Uterus (tissue), 4 donors: ENCODE measurements around the gene TRIM44. TPM values are rescaled to one million over a fixed set of nuclear protein-coding genes. Genes with fewer than 3 reads are reported as not detected.

Experiments used
- DNase-seq, 2 donors: peaks; one replicate each; pipeline ENCODE4 v3.0.0-alpha.2; 2019 to 2020
- H3K27ac ChIP-seq, 2 donors: fragments of 200-600 bp; sonication (generic); 1 replicate in 1 of 2; 2 replicates in 1 of 2; pipeline ENCODE4 v1.5.1; 2016 to 2018
- H3K27me3 ChIP-seq, 2 donors: fragments of 200-600 bp; sonication (generic); one replicate each; pipeline ENCODE4 v1.5.1; 2018 to 2019; ENCODE audit warnings: control low read depth in 1 of 2
- H3K36me3 ChIP-seq, 2 donors: fragments of 200-600 bp; sonication (generic); one replicate each; pipeline ENCODE4 v1.5.1; 2019; ENCODE audit warnings: control low read depth in 1 of 2
- H3K4me1 ChIP-seq, 2 donors: fragments of 200-600 bp; sonication (generic); one replicate each; pipeline ENCODE4 v1.5.1; 2018 to 2019; ENCODE audit warnings: control low read depth in 1 of 2
- H3K4me3 ChIP-seq, 2 donors: fragments of 200-600 bp; sonication (generic); 1 replicate in 1 of 2; 2 replicates in 1 of 2; pipeline ENCODE4 v1.5.1; 2018 to 2019; ENCODE audit warnings: mild to moderate bottlenecking in 1 of 2
- H3K9me3 ChIP-seq, 2 donors: fragments of 200-600 bp; sonication (generic); one replicate each; pipeline ENCODE4 v1.5.1; 2019; ENCODE audit warnings: control low read depth in 1 of 2
- CTCF ChIP-seq, 4 experiments: fragments of 200-600 bp in 2 of 4; fragments of 450-650 bp in 2 of 4; sonication (generic) in 2 of 4; IDR thresholded peaks; one replicate each; pipeline ENCODE4 v1.5.1; 2016 to 2019; ENCODE audit warnings: antibody characterized with exemption in 4 of 4, mild to moderate bottlenecking in 2 of 4, moderate library complexity in 1 of 4
- POLR2A ChIP-seq, 2 donors: fragments of 450-650 bp; IDR thresholded peaks; one replicate each; pipeline ENCODE4 v1.6.1; 2016; ENCODE audit warnings: antibody characterized with exemption in 2 of 2, mild to moderate bottlenecking in 1 of 2, moderate library complexity in 1 of 2
- intact Hi-C: fragments of 100-400 bp; cut with DNase I; formaldehyde crosslinking; loops from one replicate; pipeline ENCODE4 v1.15.1; 2023; ENCODE audit warnings: low total_unique reads
- total RNA-seq, 4 donors: library from RNA; depleted of rRNA in 3 of 4; stranded (reverse); fragments of >200 nt in 3 of 4; gene quantifications; one replicate each; pipeline versions ENCODE4 v1.1.0 to v1.2.4, GENCODE V29; 2014 to 2023
- donor health status: DM: yes; HTN: yes; CAD: no.

TRIM44 gene
- total RNA-seq, 4 donors from 2014 or later, result 16.1 to 65.3 (median 40.4) TPM

GRCh38 chr11:35725885-35726284 lies 63.3 kb downstream of the TRIM44 start:
- no peak for DNase-seq

DNA sequence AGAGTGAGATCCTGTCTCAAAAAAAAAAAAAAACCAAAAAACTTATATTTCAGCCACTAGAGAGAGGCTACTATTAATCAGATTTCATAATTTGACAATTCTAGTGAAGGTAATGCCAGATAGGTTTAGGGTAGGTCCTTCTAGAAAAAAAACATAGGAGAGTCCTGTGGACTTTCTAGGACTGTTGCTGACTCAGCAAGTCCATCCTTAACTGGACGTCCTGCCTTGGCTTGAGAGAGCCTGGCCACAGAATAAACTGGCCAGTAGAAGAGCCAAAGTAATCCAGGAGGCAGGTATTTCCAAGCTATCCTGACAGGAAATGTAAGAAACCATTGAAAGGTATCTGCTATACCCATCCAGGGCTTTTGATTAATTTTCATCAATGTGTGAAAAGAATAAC lies 64.6 kb downstream of the TRIM44 start:
- Histone ChIP-seq H3K9me3 (no peaks in the 10 kb centered on the region), H3K4me1 (no peaks in the 10 kb centered on the region), H3K36me3 (no peaks in the 10 kb centered on the region), H3K27me3 (no peaks in the 10 kb centered on the region), H3K27ac (no peak overlapping the region), H3K4me3 (no peak overlapping the region)
- TF ChIP-seq CTCF (IDR thresholded peaks at IDR 0.05), result no peak
- no peak for TF ChIP-seq POLR2A (IDR thresholded peaks at IDR 0.05)
- intact Hi-C loops, result no loop called here
- DNase-seq, result no peak

More at GRCh38 chr11:35725885-35726284, 63.3 kb downstream of the TRIM44 start:
- TF ChIP-seq POLR2A (IDR thresholded peaks at IDR 0.05) (no peak), CTCF (IDR thresholded peaks at IDR 0.05) (no peak)
- Histone ChIP-seq H3K4me1 (no peaks in the 10 kb centered on the region), H3K9me3 (no peaks in the 10 kb centered on the region), H3K4me3 (no peak overlapping the region), H3K27ac (no peak overlapping the region), H3K27me3 (no peaks in the 10 kb centered on the region), H3K36me3 (no peaks in the 10 kb centered on the region)
- intact Hi-C loops, result no loop called here

- Histone ChIP-seq H3K4me1 (no peaks in the 10 kb centered on the region), H3K9me3 (no peaks in the 10 kb centered on the region), H3K36me3 (no peaks in the 10 kb centered on the region), H3K27ac (no peak overlapping the region), H3K27me3 (no peaks in the 10 kb centered on the region), H3K4me3 (no peak overlapping the region)
- DNase-seq, result no peak
- no peak for TF ChIP-seq POLR2A (IDR thresholded peaks at IDR 0.05)
- no peak for TF ChIP-seq CTCF (IDR thresholded peaks at IDR 0.05)
- intact Hi-C loops, result no loop called here
These were observed 67.7 kb downstream of the TRIM44 start for GRCh38 chr11:35730254-35730653.

DNA sequence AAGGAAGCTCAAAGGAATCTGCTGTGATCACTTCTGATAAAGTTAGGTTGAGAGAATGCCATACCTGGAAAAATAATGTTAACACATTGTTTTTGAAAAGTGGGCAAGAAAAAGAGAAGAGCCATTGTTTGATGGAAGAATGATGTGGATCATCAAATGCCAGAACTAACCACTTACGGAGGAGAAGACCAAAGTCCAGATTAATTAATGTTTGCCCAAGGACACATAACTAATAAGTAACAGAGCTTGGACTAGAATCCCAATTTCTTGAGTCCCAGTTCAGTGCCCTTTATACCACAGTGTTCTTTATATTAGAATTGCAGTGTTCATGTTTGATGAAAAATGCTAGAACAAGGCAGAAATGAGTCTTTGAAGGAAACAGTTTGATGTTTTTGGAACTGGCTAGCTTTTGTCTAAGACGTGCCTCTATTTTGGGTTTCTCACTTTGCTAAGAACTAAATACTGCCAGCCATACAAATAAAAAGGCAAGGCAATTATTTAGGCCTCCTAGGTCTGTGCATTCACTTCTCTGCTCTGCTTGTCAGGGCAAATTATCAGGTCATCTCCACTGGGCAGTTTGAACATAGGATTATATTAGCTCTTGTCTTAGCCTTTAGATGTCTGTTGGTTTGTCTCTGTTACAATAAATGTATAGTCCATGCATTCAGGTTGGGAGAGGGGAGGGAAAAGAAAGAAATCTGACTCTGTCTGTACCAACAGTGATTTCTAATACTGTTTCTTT lies 72.3 kb downstream of the TRIM44 start:
- intact Hi-C loops, result no loop called here
- no peak overlapping the region for H3K4me3 ChIP-seq
- H3K36me3 ChIP-seq, result no peaks in the 10 kb centered on the region
- H3K27ac ChIP-seq, result no peak overlapping the region
- H3K9me3 ChIP-seq, result no peaks in the 10 kb centered on the region
- TF ChIP-seq POLR2A (IDR thresholded peaks at IDR 0.05), result no peak
- TF ChIP-seq CTCF (IDR thresholded peaks at IDR 0.05), result no peak
- no peaks in the 10 kb centered on the region for H3K27me3 ChIP-seq
- H3K4me1 ChIP-seq, result no peaks in the 10 kb centered on the region
- DNase-seq, result no peak

- Histone ChIP-seq H3K27me3 (no peaks in the 10 kb centered on the region), H3K4me1 (no peaks in the 10 kb centered on the region), H3K27ac (no peak overlapping the region), H3K9me3 (no peaks in the 10 kb centered on the region), H3K36me3 (no peaks in the 10 kb centered on the region), H3K4me3 (no peak overlapping the region)
- no peak for DNase-seq
- intact Hi-C loops, result no loop called here
- TF ChIP-seq POLR2A (IDR thresholded peaks at IDR 0.05), result no peak
These were observed 72.8 kb downstream of the TRIM44 start for GRCh38 chr11:35735411-35735810.
